ENCODE data around the gene LRRC1.

- TF ChIP-seq POLR2AphosphoS5 (IDR thresholded peaks at IDR 0.05) (no peak), POLR2A (IDR thresholded peaks at IDR 0.05) (no peak), EP300 (IDR thresholded peaks at IDR 0.05; ENCODE audit: low read depth) (no peak)
- TF ChIP-seq, protein P1, sequence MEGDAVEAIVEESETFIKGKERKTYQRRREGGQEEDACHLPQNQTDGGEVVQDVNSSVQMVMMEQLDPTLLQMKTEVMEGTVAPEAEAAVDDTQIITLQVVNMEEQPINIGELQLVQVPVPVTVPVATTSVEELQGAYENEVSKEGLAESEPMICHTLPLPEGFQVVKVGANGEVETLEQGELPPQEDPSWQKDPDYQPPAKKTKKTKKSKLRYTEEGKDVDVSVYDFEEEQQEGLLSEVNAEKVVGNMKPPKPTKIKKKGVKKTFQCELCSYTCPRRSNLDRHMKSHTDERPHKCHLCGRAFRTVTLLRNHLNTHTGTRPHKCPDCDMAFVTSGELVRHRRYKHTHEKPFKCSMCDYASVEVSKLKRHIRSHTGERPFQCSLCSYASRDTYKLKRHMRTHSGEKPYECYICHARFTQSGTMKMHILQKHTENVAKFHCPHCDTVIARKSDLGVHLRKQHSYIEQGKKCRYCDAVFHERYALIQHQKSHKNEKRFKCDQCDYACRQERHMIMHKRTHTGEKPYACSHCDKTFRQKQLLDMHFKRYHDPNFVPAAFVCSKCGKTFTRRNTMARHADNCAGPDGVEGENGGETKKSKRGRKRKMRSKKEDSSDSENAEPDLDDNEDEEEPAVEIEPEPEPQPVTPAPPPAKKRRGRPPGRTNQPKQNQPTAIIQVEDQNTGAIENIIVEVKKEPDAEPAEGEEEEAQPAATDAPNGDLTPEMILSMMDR (IDR thresholded peaks at IDR 0.05) = no peak
These were observed 39.3 kb downstream of the LRRC1 start for GRCh38 chr6:53834132-53834531.
